GM12874 (cell line): ENCODE data around the gene ETV5.

Experiments used
- CTCF ChIP-seq: IDR thresholded peaks from 2 replicates; pipeline ENCODE4 v1.5.1; 2011; ENCODE audit warnings: low read depth, mild to moderate bottlenecking, control low read depth, low read length, moderate library complexity; ENCODE audit not compliant: insufficient read depth

ETV5 gene

GRCh38 chr3:186059192-186059591 lies 49.7 kb downstream of the ETV5 start:
- no peak for TF ChIP-seq CTCF

GRCh38 chr3:186058225-186058624 lies 50.7 kb downstream of the ETV5 start:
- no peak for TF ChIP-seq CTCF

DNA sequence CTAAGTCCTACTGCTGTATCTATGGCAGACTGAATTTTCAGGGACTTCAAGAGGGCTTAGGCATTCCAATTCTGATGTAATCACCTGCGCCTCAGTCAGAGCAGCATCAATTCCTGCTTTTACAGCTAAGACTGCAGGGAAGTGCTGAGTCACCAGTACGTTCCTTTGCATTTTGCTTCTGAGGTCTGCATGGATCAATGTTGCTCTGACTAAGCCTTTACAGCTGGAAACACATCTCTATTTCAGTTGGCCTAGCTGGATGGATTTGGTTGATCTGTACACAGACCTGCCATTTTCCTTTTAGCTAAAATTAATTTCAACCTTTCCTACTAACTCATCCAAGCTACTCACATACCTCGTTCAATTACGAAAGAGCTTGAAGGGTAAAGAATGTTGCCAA lies 51.3 kb downstream of the ETV5 start:
- no peak for TF ChIP-seq CTCF

DNA sequence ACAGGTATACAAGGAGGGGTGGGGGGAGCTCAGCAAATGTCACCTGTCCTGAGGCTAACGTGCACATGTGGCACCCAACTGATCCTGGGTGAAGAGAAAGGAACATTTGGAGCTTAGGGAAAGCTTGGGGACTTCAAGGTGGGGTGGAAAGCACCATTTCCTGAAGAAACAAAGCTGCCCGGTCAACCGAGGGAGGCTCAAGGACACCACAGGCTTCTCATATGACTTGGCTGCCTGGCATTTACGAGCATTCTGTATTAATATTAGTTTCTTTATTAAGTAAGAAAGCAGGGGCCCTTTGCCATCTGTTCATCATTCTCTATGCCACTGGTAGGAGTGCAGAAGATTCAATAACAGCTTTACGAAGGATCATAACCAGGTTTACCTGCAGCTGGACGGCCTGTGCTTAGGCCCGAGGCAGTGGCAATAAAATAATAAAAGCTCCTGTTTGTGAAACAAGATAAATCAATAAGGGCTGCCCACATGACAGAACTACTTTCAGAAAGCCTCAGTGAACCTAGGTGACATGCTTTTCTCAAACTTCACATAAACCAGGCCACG lies 54.0 kb downstream of the ETV5 start:
- TF ChIP-seq CTCF: no peak

GRCh38 chr3:186053954-186054791 lies 54.7 kb downstream of the ETV5 start:
- no peak for TF ChIP-seq CTCF

DNA sequence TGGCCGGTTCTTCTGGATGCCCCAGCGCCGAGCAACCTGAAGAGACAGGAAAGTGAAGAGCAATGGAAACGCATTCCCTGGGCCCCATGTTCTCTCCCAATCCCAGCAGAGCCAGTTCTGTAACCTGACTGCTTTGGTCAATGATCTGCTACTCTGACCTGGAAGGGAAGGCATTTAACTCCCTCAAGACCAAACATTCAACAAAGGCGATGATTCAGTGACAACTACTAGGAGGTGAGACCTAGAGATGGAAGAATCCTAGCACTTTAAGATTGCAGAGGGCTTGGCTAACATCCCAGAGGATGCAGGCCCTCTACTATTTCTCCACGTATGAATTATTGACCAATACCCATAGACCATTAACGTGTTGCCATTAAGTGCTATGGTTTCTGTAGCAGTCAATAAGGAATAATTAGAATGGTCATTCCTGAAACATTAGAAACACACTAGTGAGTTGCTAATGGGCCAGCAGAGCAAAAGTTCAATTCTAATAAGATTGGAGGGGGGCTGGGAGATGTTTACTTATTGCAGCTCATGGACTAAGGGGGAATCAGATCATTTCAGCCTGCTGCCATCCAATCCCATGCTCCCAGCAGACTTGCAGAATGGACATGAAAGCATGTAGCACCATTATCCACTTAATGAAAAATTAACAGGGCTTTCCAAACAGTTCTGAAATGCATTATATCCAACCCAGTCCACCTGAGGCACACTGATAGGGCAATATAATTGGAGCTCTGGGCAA lies 56.6 kb downstream of the ETV5 start:
- no peak for TF ChIP-seq CTCF

- TF ChIP-seq CTCF: no peak
Observed at GRCh38 chr3:186049001-186049400, 59.9 kb downstream of the ETV5 start.
